AML-193 (cell line): ENCODE measurements around the gene CARS1.
A peak's percentile ranks its signal among the peaks of the same experiment; 100 is the strongest.

Experiments used
- DNase-seq, 2 experiments: peaks; one replicate each; lab custom pipeline; 2025; lab: John Stamatoyannopoulos, UW

Gene CARS1

GRCh38 chr11:3037040-3037944 lies 19.9 kb downstream of the CARS1 start:
- peak; percentile 35 to 61 for DNase-seq

- no peak for DNase-seq
These were observed 20.8 kb downstream of the CARS1 start for GRCh38 chr11:3036419-3036818.

- no peak for DNase-seq
These were observed 21.9 kb downstream of the CARS1 start for GRCh38 chr11:3035333-3035732.

GRCh38 chr11:3030289-3031070 lies 26.7 kb downstream of the CARS1 start:
- no peak for DNase-seq

GRCh38 chr11:3028813-3029212 lies 28.4 kb downstream of the CARS1 start:
- DNase-seq: no peak

- no peak for DNase-seq
These were observed 30.4 kb downstream of the CARS1 start for GRCh38 chr11:3026803-3027202.

GRCh38 chr11:3022982-3023381 lies 34.2 kb downstream of the CARS1 start:
- no peak for DNase-seq

GRCh38 chr11:3022300-3022967 lies 34.8 kb downstream of the CARS1 start:
- DNase-seq: peak; percentile 65 to 74

GRCh38 chr11:3021125-3021524 lies 36.1 kb downstream of the CARS1 start:
- DNase-seq: peak in 1 of 2 experiments; percentile 23

GRCh38 chr11:3020011-3020410 lies 37.2 kb downstream of the CARS1 start:
- DNase-seq: no peak

- DNase-seq: no peak
These were observed 38.6 kb downstream of the CARS1 start for GRCh38 chr11:3018596-3018995.

GRCh38 chr11:3016861-3017260 lies 40.4 kb downstream of the CARS1 start:
- peak in 1 of 2 experiments; percentile 3 for DNase-seq

- no peak for DNase-seq
These were observed 41.4 kb downstream of the CARS1 start for GRCh38 chr11:3015796-3016195.

- DNase-seq: no peak
These were observed 42.3 kb downstream of the CARS1 start for GRCh38 chr11:3014943-3015342.

- DNase-seq: no peak
These were observed 42.9 kb downstream of the CARS1 start for GRCh38 chr11:3014057-3014938.

GRCh38 chr11:3011891-3012885 lies 45.0 kb downstream of the CARS1 start:
- DNase-seq: no peak

- no peak for DNase-seq
These were observed 46.5 kb downstream of the CARS1 start for GRCh38 chr11:3010521-3011275.

GRCh38 chr11:3010004-3010403 lies 47.2 kb downstream of the CARS1 start:
- DNase-seq: no peak

GRCh38 chr11:3009481-3009880 lies 47.7 kb downstream of the CARS1 start:
- no peak for DNase-seq
